Measurements from ENCODE around the gene CNOT2.

CNOT2 gene

GRCh38 chr12:70270108-70270507 is 26.9 kb downstream of the CNOT2 start:
- DNase-seq (ENCODE audit: low read depth), result no peak
- no peak overlapping the region for H3K4me3 ChIP-seq (ENCODE audit: low read depth, low read length)
- no peak for TF ChIP-seq CTCF (IDR thresholded peaks at IDR 0.05; ENCODE audit: control insufficient read depth, extremely low read depth, insufficient read depth)

GRCh38 chr12:70271025-70271424 is 27.8 kb downstream of the CNOT2 start:
- no peak for TF ChIP-seq CTCF (IDR thresholded peaks at IDR 0.05; ENCODE audit: control insufficient read depth, extremely low read depth, insufficient read depth)
- no peak for DNase-seq (ENCODE audit: low read depth)
- no peak overlapping the region for H3K4me3 ChIP-seq (ENCODE audit: low read depth, low read length)

- DNase-seq (ENCODE audit: low read depth), result no peak
- no peak for TF ChIP-seq CTCF (IDR thresholded peaks at IDR 0.05; ENCODE audit: control insufficient read depth, extremely low read depth, insufficient read depth)
- H3K4me3 ChIP-seq (ENCODE audit: low read depth, low read length), result no peak overlapping the region
Measured at GRCh38 chr12:70272510-70272909, 29.3 kb downstream of the CNOT2 start.

GRCh38 chr12:70275045-70275444 is 31.8 kb downstream of the CNOT2 start:
- H3K4me3 ChIP-seq (ENCODE audit: low read depth, low read length), result no peak overlapping the region
- no peak for TF ChIP-seq CTCF (IDR thresholded peaks at IDR 0.05; ENCODE audit: control insufficient read depth, extremely low read depth, insufficient read depth)
- DNase-seq (ENCODE audit: low read depth), result no peak

- TF ChIP-seq CTCF (IDR thresholded peaks at IDR 0.05; ENCODE audit: control insufficient read depth, extremely low read depth, insufficient read depth), result no peak
- no peak overlapping the region for H3K4me3 ChIP-seq (ENCODE audit: low read depth, low read length)
- no peak for DNase-seq (ENCODE audit: low read depth)
Measured at GRCh38 chr12:70277973-70278372, 34.7 kb downstream of the CNOT2 start.

GRCh38 chr12:70278945-70279344 is 35.7 kb downstream of the CNOT2 start:
- no peak overlapping the region for H3K4me3 ChIP-seq (ENCODE audit: low read depth, low read length)
- TF ChIP-seq CTCF (IDR thresholded peaks at IDR 0.05; ENCODE audit: control insufficient read depth, extremely low read depth, insufficient read depth), result no peak
- DNase-seq (ENCODE audit: low read depth), result no peak

- no peak for TF ChIP-seq CTCF (IDR thresholded peaks at IDR 0.05; ENCODE audit: control insufficient read depth, extremely low read depth, insufficient read depth)
Measured at GRCh38 chr12:70283232-70283631, 40.0 kb downstream of the CNOT2 start.

More at GRCh38 chr12:70283232-70283631, 40.0 kb downstream of the CNOT2 start:
- DNase-seq (ENCODE audit: low read depth), result no peak
- no peak overlapping the region for H3K4me3 ChIP-seq (ENCODE audit: low read depth, low read length)
